Osteoblast (primary cell): ENCODE data around the gene TIMP2. TPM values are rescaled to one million over a fixed set of nuclear protein-coding genes. Genes with fewer than 3 reads are reported as not detected.
"Not testable (repeated sequence)": the region's sequence is repeated elsewhere in the genome, so short reads cannot be mapped to it uniquely, and the experiment has no call there.

ENCODE experiments used
- DNase-seq: peaks from one replicate; pipeline ENCODE4 v3.0.0; 2011; ENCODE audit warnings: low spot score, mixed read lengths; ENCODE audit not compliant: insufficient read length; ENCODE audit errors: missing footprints
- H2AFZ ChIP-seq: 2 replicates; pipeline ENCODE4 v1.6.0; 2011; ENCODE audit warnings: mild to moderate bottlenecking, low read length
- H3K27ac ChIP-seq: 2 replicates; pipeline ENCODE4 v1.5.1; 2011; ENCODE audit warnings: mild to moderate bottlenecking, low read depth, low read length, moderate library complexity
- H3K27me3 ChIP-seq: 2 replicates; pipeline ENCODE4 v1.6.0; 2012; ENCODE audit warnings: mild to moderate bottlenecking, control low read depth, inconsistent platforms, low read length, moderate library complexity; ENCODE audit not compliant: insufficient read depth
- H3K36me3 ChIP-seq: 2 replicates; pipeline ENCODE4 v1.5.1; 2011; ENCODE audit warnings: mild to moderate bottlenecking, low read length, control low read depth, moderate library complexity; ENCODE audit not compliant: insufficient read depth
- H3K4me1 ChIP-seq: 2 replicates; pipeline ENCODE4 v1.5.1; 2011; ENCODE audit warnings: mild to moderate bottlenecking, low read length, control low read depth, moderate library complexity; ENCODE audit not compliant: insufficient read depth
- H3K4me2 ChIP-seq: 2 replicates; pipeline ENCODE4 v1.6.0; 2011; ENCODE audit warnings: mild to moderate bottlenecking, low read length; ENCODE audit not compliant: insufficient read depth
- H3K4me3 ChIP-seq: fragments of 200-600 bp; sonication (generic); 3 replicates; pipeline ENCODE4 v1.5.1; 2012; ENCODE audit warnings: mild to moderate bottlenecking, low read length, inconsistent platforms; ENCODE audit not compliant: insufficient read depth
- H3K79me2 ChIP-seq: 2 replicates; pipeline ENCODE4 v1.6.0; 2012; ENCODE audit warnings: mild to moderate bottlenecking, low read length, control low read depth, inconsistent platforms; ENCODE audit not compliant: insufficient read depth
- H3K9me3 ChIP-seq: 2 replicates; pipeline ENCODE4 v1.5.1; 2011; ENCODE audit warnings: low read depth, low read length, control low read depth
- H4K20me1 ChIP-seq: 2 replicates; pipeline ENCODE4 v1.6.0; 2012; ENCODE audit warnings: mild to moderate bottlenecking, low read length, control low read depth; ENCODE audit not compliant: insufficient read depth
- CTCF ChIP-seq: IDR thresholded peaks from 2 replicates; pipeline ENCODE4 v1.5.1; 2011; ENCODE audit warnings: mild to moderate bottlenecking, low read depth, low read length, moderate library complexity; ENCODE audit errors: extremely low read depth
- total RNA-seq: library from RNA; depleted of rRNA; stranded (reverse); fragments of >200 nt; gene quantifications from 2 replicates; pipeline ENCODE4 v1.2.3, GENCODE V29; 2012

TIMP2 gene
- total RNA-seq, 1 donor = 164 TPM

- Histone ChIP-seq H3K4me2 (no peak overlapping the region), H3K4me1 (no peaks in the 10 kb centered on the region), H2AFZ (no peak overlapping the region), H4K20me1 (peaks cover 87% of the 10 kb centered on the region), H3K27ac (no peak overlapping the region), H3K4me3 (no peak overlapping the region), H3K36me3 (peaks cover 15% of the 10 kb centered on the region), H3K9me3 (no peaks in the 10 kb centered on the region), H3K27me3 (no peaks in the 10 kb centered on the region), H3K79me2 (peaks cover 98% of the 10 kb centered on the region)
- TF ChIP-seq CTCF = no peak
- DNase-seq = no peak
Observed at GRCh38 chr17:78905541-78905940, 19.6 kb downstream of the TIMP2 start.

GRCh38 chr17:78905116-78905515 lies 20.1 kb downstream of the TIMP2 start:
- no peaks in the 10 kb centered on the region for H3K9me3 ChIP-seq
- peaks cover 16% of the 10 kb centered on the region for H3K36me3 ChIP-seq
- DNase-seq = peak; percentile 76
- H2AFZ ChIP-seq = no peak overlapping the region
- H3K4me2 ChIP-seq = no peak overlapping the region
- no peaks in the 10 kb centered on the region for H3K27me3 ChIP-seq
- no peak overlapping the region for H3K27ac ChIP-seq
- peaks cover 97% of the 10 kb centered on the region for H3K79me2 ChIP-seq
- no peak overlapping the region for H3K4me3 ChIP-seq
- H3K4me1 ChIP-seq = no peaks in the 10 kb centered on the region
- no peak for TF ChIP-seq CTCF
- peaks cover 88% of the 10 kb centered on the region for H4K20me1 ChIP-seq

GRCh38 chr17:78904371-78904770 lies 20.8 kb downstream of the TIMP2 start:
- no peak overlapping the region for H3K4me3 ChIP-seq
- H3K9me3 ChIP-seq = no peaks in the 10 kb centered on the region
- H4K20me1 ChIP-seq = peaks cover 88% of the 10 kb centered on the region
- no peak overlapping the region for H2AFZ ChIP-seq
- no peak for TF ChIP-seq CTCF
- H3K4me1 ChIP-seq = no peaks in the 10 kb centered on the region
- DNase-seq = peak; percentile 79
- H3K27ac ChIP-seq = no peak overlapping the region
- H3K4me2 ChIP-seq = no peak overlapping the region
- H3K79me2 ChIP-seq = peaks cover 97% of the 10 kb centered on the region
- H3K27me3 ChIP-seq = no peaks in the 10 kb centered on the region
- H3K36me3 ChIP-seq = peaks cover 16% of the 10 kb centered on the region

- peak; percentile 88 for DNase-seq
- peaks cover 16% of the 10 kb centered on the region for H3K36me3 ChIP-seq
- no peak within 1 kb of the TSS for H3K27ac ChIP-seq
- peaks cover 87% of the 10 kb centered on the region for H4K20me1 ChIP-seq
- no peaks in the 10 kb centered on the region for H3K9me3 ChIP-seq
- peaks cover 95% of the 10 kb centered on the region for H3K79me2 ChIP-seq
- no peaks in the 10 kb centered on the region for H3K27me3 ChIP-seq
- no peak within 1 kb of the TSS for H3K4me2 ChIP-seq
- H3K4me3 ChIP-seq = no peak within 1 kb of the TSS
- H3K4me1 ChIP-seq = no peaks in the 10 kb centered on the region
- H2AFZ ChIP-seq = no peak within 1 kb of the TSS
- TF ChIP-seq CTCF = no peak
Observed at GRCh38 chr17:78903101-78903779, 21.9 kb downstream of the TIMP2 start, which contains the start of gene CEP295NL. CEP295NL (minus strand) TSS chr17:78903201; CDS start chr17:78901828, 1,373 bp downstream.

GRCh38 chr17:78902231-78902630 lies 23.0 kb downstream of the TIMP2 start:
- H3K79me2 ChIP-seq = peaks cover 95% of the 10 kb centered on the region
- H3K4me2 ChIP-seq, H3K27me3 ChIP-seq, H3K9me3 ChIP-seq, H2AFZ ChIP-seq, H3K4me1 ChIP-seq, H3K27ac ChIP-seq, H3K4me3 ChIP-seq: not testable (repeated sequence)
- peak; percentile 36 for DNase-seq
- peaks cover 16% of the 10 kb centered on the region for H3K36me3 ChIP-seq
- H4K20me1 ChIP-seq = peaks cover 87% of the 10 kb centered on the region
